SH-SY5Y (cell line): ENCODE data around the gene PDXK.

Source experiments
- GATA2 ChIP-seq: IDR thresholded peaks from 2 replicates; pipeline ENCODE4 v1.6.1; 2011; ENCODE audit warnings: mild to moderate bottlenecking, low read depth, low read length
- GATA3 ChIP-seq: IDR thresholded peaks from 2 replicates; pipeline ENCODE4 v1.6.1; 2011; ENCODE audit warnings: low read depth, mild to moderate bottlenecking, low read length, moderate library complexity

DNA sequence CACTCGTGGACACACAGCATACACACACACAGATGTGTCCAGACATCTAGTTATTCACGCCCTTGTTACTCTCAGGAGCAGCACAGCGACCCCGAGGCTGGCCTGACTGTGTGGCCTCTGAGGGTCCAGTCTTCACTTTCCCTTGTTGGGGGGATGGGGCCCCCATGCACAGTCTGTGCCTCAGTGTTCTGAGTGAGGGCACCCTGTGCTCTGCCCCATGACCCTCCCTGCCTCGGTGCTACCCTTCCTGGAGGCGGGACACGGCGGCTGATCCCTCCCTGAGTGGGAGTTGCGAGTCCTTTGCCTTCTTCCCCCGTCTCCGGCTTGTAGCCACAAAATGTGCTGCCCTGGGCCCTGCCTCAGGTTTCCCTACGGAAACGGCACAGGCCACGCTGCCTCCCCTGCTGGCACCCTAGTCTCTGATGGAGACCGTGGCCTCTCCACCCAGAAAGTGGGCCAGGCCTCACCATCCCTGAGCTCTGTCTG, 48.6 kb downstream of the PDXK start:
- TF ChIP-seq GATA3 = no peak
- no peak for TF ChIP-seq GATA2
